Gastroesophageal sphincter (tissue), 4 donors: ENCODE measurements around the gene PRDM8. TPM values are rescaled to one million over a fixed set of nuclear protein-coding genes. Genes with fewer than 3 reads are reported as not detected.

Experiments
- ATAC-seq: fragments of 150-250 bp; one replicate; pipeline ENCODE4 v1.9.1; 2016; ENCODE audit warnings: mild to moderate bottlenecking, moderate library complexity
- H3K27ac ChIP-seq, 4 donors: fragments of 200-600 bp; sonication (generic) in 3 of 4; 1 replicate in 3 of 4; 2 replicates in 1 of 4; pipeline ENCODE4 v1.5.1; 2016 to 2019
- H3K27me3 ChIP-seq: fragments of 200-600 bp; sonication (generic); one replicate; pipeline ENCODE4 v1.5.1; 2019
- H3K36me3 ChIP-seq, 2 donors: fragments of 200-600 bp; sonication (generic); one replicate each; pipeline ENCODE4 v1.5.1; 2019; ENCODE audit warnings: control low read depth in 1 of 2
- H3K4me1 ChIP-seq, 3 donors: fragments of 200-600 bp; sonication (generic); 1 replicate in 2 of 3; 2 replicates in 1 of 3; pipeline ENCODE4 v1.5.1; 2016 to 2019; ENCODE audit warnings: control low read depth in 2 of 3
- H3K4me3 ChIP-seq, 2 donors: fragments of 200-600 bp; sonication (generic); one replicate each; pipeline ENCODE4 v1.5.1; 2019; ENCODE audit warnings: mild to moderate bottlenecking in 1 of 2, moderate library complexity in 1 of 2
- H3K9me3 ChIP-seq, 3 donors: fragments of 200-600 bp; sonication (generic); one replicate each; pipeline ENCODE4 v1.5.1; 2017 to 2019; ENCODE audit warnings: control low read depth in 2 of 3
- EP300 ChIP-seq: sonication (generic); formaldehyde crosslinking; IDR thresholded peaks from one replicate; pipeline ENCODE4 v1.6.1; 2017; ENCODE audit warnings: antibody characterized with exemption, mild to moderate bottlenecking
- POLR2A ChIP-seq, 2 donors: fragments of 450-650 bp; IDR thresholded peaks; one replicate each; pipeline ENCODE4 v1.6.1; 2017; ENCODE audit warnings: antibody characterized with exemption in 2 of 2, mild to moderate bottlenecking in 2 of 2, moderate library complexity in 1 of 2
- POLR2AphosphoS5 ChIP-seq: sonication (generic); formaldehyde crosslinking; IDR thresholded peaks from one replicate; pipeline ENCODE4 v1.6.1; 2017; ENCODE audit warnings: antibody characterized with exemption
- WGBS, 2 donors: methylation state at CpG; one replicate each; pipeline ENCODE4 v1.1.5; 2018; ENCODE audit warnings: low coverage in 1 of 2; 5-methylcytosine and 5-hydroxymethylcytosine counted together
- total RNA-seq, 4 donors: library from RNA; depleted of rRNA; stranded (reverse); fragments of >200 nt; gene quantifications; one replicate each; pipeline ENCODE4 v1.1.0, GENCODE V29; 2016
- TF ChIP-seq, protein P1 (sequence below), 4 experiments: fragments of 200-600 bp in 2 of 4; fragments of 450-650 bp in 2 of 4; sonication (generic) in 1 of 4; IDR thresholded peaks; one replicate each; pipeline ENCODE4 v1.5.1; 2017 to 2019; ENCODE audit warnings: antibody characterized with exemption in 4 of 4, mild to moderate bottlenecking in 2 of 4, moderate library complexity in 2 of 4

Gene PRDM8
- total RNA-seq, 4 donors from 2014 or later, result 31.2 to 43.6 (median 36.9) TPM

DNA sequence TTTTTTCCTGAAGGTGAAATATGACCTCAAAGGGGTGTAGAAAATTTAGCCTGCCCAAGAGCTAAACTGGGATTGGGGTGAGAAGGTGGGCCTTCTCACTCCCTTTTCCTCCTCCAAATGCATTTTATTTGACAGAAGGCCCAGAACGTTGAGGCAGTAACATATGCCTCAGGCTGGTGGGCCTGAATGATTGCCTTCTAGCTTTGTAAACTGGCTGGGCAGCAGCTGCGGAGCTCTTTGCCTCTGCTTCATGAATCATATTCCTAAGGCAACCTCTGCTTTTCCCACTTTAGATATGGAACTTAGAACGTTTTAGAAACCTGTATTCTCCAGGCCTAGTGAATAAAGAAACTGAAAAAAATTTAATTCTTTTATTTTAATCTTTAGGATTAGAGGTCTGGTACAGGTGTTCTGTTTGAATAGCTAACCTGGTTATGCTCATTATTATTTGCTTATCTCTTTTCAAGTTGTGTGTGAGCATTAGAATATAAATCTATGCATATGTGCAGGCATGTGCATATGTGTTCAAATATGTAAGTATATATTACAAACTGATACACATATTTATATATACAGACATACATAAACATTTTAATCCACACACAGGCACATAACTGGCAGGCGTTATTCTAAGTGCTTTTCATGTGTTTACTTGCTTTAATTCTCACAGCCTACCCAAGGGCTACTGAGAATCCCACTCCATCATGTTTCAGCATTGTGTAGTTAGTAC, 11.5 kb downstream of the PRDM8 start:
- H3K4me1 ChIP-seq, result peaks cover 0 to 38% (median 0%) of the 10 kb centered on the region in 3 donors
- TF ChIP-seq EP300 (no peak), POLR2A (IDR thresholded peaks at IDR 0.05) (no peak)
- no peak for ATAC-seq
- no peak overlapping the region for H3K4me3 ChIP-seq
- H3K36me3 ChIP-seq, result no peaks in the 10 kb centered on the region
- no peaks in the 10 kb centered on the region for H3K27me3 ChIP-seq
- no peak overlapping the region for H3K27ac ChIP-seq
- no peaks in the 10 kb centered on the region for H3K9me3 ChIP-seq
- WGBS, 2 donors, result 56 to 70% methylated on average over 4 of the region's 4 CpGs

DNA sequence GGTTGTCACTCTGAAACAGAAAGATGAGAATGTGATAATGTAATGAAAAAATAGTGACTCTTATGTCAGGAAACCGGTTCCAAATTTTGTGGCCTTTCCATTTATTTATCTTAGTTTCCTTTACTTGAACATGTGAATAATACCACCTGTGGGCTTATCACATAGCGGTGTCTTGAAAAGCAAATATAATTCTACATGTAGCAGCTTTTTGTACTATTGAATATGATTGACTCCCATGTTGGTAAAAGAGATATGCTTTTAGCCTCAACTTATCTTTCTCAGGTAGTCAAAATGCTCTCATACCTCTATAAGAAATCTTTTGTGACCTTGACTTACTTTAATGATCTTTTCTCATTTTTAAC, 12.0 kb downstream of the PRDM8 start:
- H3K27me3 ChIP-seq, result no peaks in the 10 kb centered on the region
- H3K4me1 ChIP-seq, result peaks cover 0 to 36% (median 0%) of the 10 kb centered on the region in 3 donors
- no peaks in the 10 kb centered on the region for H3K9me3 ChIP-seq
- ATAC-seq, result no peak
- no peak overlapping the region for H3K4me3 ChIP-seq
- no peak overlapping the region for H3K27ac ChIP-seq
- H3K36me3 ChIP-seq, result no peaks in the 10 kb centered on the region
- TF ChIP-seq EP300 (no peak), POLR2A (IDR thresholded peaks at IDR 0.05) (no peak), POLR2AphosphoS5 (no peak)
- TF ChIP-seq, protein P1, sequence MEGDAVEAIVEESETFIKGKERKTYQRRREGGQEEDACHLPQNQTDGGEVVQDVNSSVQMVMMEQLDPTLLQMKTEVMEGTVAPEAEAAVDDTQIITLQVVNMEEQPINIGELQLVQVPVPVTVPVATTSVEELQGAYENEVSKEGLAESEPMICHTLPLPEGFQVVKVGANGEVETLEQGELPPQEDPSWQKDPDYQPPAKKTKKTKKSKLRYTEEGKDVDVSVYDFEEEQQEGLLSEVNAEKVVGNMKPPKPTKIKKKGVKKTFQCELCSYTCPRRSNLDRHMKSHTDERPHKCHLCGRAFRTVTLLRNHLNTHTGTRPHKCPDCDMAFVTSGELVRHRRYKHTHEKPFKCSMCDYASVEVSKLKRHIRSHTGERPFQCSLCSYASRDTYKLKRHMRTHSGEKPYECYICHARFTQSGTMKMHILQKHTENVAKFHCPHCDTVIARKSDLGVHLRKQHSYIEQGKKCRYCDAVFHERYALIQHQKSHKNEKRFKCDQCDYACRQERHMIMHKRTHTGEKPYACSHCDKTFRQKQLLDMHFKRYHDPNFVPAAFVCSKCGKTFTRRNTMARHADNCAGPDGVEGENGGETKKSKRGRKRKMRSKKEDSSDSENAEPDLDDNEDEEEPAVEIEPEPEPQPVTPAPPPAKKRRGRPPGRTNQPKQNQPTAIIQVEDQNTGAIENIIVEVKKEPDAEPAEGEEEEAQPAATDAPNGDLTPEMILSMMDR (IDR thresholded peaks at IDR 0.05), result no peak
- 88% methylated on average over 2 of the region's 2 CpGs for WGBS, 2 donors

DNA sequence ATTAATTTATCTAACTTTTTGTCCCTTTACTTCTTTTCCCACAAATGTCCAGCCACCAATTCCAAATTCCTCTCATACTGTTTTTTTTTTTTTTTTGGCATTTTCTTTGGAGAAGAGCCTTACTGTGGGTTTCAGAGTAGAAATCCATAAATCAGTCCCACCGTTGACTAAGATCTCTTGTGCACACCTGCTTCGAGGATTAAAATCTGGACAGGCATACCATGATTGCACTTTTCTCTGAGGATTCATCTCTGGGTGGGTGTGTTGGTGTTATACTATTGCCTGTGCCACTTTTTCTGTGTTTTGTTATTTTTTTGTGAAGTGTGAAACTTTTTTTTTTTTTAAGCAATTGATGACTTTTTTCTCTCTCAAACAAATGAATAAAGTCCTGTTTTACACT, 13.2 kb downstream of the PRDM8 start:
- Histone ChIP-seq H3K36me3 (no peaks in the 10 kb centered on the region), H3K4me3 (no peak overlapping the region), H3K9me3 (no peaks in the 10 kb centered on the region), H3K4me1 (peaks cover 0 to 32% (median 0%) of the 10 kb centered on the region in 3 donors), H3K27me3 (no peaks in the 10 kb centered on the region), H3K27ac (no peak overlapping the region)
- no peak for ATAC-seq
- TF ChIP-seq, protein P1 (IDR thresholded peaks at IDR 0.05), result no peak
- TF ChIP-seq POLR2AphosphoS5 (no peak), EP300 (no peak), POLR2A (IDR thresholded peaks at IDR 0.05) (no peak)
- 79 to 83% methylated on average over 2 of the region's 2 CpGs for WGBS, 2 donors

DNA sequence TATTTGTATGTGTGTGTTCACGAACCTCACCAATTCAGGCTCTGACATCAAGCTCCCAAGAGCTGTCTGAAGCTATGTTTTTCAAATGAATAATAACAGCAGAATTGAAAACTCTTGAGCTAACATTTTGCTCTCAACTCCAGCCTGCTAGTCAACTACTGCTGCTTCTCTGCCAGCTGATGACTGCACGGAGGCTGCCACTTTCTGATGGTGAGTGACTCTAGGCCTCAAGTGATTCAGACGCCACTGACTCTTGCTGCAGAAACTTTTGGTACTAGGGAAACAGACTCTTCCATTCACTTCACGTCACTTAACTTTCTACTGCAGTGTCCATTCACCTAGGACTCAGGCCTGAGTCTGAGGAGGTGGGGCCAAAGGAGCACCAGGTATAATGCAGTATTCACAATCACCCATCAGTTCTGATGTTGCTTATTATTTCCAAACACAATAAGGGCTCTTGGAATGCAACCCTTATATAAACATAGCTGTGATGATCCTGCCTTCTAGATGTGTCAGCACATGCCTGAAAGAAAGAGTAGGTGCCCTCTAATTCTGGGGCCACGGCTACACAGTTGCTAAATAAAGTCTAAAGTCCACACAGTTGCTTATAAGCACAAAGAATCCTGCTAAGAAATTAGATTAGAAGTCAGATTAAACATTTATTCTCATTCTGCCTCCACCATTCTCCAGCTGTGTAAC, 16.0 kb downstream of the PRDM8 start:
- WGBS, 2 donors, result 52 to 57% methylated on average over 3 to 5 of the region's 5 CpGs
- Histone ChIP-seq H3K27me3 (no peaks in the 10 kb centered on the region), H3K27ac (peak overlapping the region in 3 of 4 donors; percentile 25 to 37 (median 28)), H3K9me3 (no peaks in the 10 kb centered on the region), H3K4me1 (peaks cover 0 to 26% (median 3%) of the 10 kb centered on the region in 3 donors), H3K36me3 (no peaks in the 10 kb centered on the region), H3K4me3 (no peak overlapping the region)
- ATAC-seq, result no peak
- no peak for TF ChIP-seq POLR2A (IDR thresholded peaks at IDR 0.05)
- no peak for TF ChIP-seq EP300
- TF ChIP-seq, protein P1 (IDR thresholded peaks at IDR 0.05), result no peak
- TF ChIP-seq POLR2AphosphoS5, result no peak

DNA sequence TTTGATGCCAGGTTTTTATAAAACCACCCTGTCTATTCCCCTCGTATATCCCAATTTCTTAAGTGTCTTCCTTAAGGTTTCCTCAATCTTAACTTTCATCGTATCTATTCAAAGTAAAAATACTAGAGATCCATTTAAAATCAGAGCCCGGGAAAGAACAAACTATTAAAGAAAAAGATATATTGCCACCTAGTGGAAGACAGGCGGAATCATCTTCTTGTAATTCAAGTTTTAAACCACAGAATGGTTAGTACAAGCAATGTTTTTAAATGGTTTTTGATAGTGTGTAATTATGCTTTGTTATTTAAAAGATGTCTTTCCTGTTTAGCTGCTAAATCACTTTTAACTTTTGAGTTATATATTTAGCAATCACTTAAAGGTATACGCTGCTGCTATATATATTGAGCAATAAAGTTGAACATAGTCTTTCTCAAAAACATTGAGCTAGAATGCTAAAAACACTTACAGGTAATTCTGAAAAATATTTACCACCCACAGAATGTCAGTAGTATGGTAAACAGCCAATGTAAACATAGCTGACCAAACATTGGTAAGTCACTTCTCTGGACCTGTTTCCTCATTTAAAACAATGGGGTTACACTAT, 18.2 kb downstream of the PRDM8 start:
- Histone ChIP-seq H3K36me3 (no peaks in the 10 kb centered on the region), H3K27me3 (no peaks in the 10 kb centered on the region), H3K4me3 (no peak overlapping the region), H3K4me1 (peaks cover 0 to 26% (median 3%) of the 10 kb centered on the region in 3 donors), H3K27ac (peak overlapping the region in 3 of 4 donors; percentile 25 to 50 (median 48)), H3K9me3 (no peaks in the 10 kb centered on the region)
- WGBS, 2 donors, result 4 to 6% methylated on average over 5 of the region's 5 CpGs
- no peak for ATAC-seq
- TF ChIP-seq, protein P1 (IDR thresholded peaks at IDR 0.05), result peak; percentile 71 to 74 (median 72)
- no peak for TF ChIP-seq POLR2AphosphoS5
- no peak for TF ChIP-seq EP300
